ENCODE data around the gene APMAP. TPM values are rescaled to one million over a fixed set of nuclear protein-coding genes. Genes with fewer than 3 reads are reported as not detected.
"Not testable (repeated sequence)": the region's sequence is repeated elsewhere in the genome, so short reads cannot be mapped to it uniquely, and the experiment has no call there.

Gene APMAP
- polyA plus RNA-seq, 5 donors, result 83.1 to 92.6 (median 84.3) TPM

DNA sequence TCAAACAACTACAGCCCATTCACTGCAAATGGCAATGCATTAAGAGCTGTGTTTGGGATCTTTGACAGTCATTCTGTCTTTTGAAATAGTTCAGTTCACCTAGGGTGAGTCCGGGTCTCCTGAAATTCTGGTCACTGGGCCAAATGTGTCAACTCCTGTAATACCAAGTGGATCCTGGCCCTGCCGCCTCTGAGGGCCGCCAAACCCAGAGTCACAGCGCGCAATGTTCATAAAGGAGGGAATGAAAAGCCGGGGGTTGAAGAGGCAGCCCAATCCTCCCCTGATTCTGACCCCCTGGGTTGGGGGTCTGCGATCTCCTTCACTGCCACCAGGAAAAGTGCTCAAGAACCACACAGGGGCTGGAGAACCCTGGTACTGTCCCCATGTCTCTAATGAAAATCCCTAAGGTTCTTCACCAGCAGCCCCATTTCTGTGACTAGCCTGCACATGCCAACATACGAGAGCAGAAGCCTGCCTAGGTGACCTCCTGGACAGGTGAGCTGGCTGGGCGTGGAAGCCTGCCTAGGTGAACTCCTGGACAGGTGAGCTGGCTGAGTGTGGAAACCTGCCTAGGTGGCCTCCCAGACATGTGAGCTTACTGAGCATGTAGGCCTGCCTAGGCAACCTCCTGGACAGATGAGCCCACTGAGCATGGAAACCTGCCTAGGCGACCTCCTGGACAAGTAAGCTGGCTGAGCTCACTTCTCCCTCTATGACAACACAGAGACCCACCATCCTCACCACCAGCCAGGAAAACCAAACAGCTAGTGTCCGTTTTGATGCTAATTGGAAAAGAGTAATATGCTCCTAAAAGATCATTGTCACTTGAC is 16.1 kb upstream of the APMAP start:
- no peak for DNase-seq

DNA sequence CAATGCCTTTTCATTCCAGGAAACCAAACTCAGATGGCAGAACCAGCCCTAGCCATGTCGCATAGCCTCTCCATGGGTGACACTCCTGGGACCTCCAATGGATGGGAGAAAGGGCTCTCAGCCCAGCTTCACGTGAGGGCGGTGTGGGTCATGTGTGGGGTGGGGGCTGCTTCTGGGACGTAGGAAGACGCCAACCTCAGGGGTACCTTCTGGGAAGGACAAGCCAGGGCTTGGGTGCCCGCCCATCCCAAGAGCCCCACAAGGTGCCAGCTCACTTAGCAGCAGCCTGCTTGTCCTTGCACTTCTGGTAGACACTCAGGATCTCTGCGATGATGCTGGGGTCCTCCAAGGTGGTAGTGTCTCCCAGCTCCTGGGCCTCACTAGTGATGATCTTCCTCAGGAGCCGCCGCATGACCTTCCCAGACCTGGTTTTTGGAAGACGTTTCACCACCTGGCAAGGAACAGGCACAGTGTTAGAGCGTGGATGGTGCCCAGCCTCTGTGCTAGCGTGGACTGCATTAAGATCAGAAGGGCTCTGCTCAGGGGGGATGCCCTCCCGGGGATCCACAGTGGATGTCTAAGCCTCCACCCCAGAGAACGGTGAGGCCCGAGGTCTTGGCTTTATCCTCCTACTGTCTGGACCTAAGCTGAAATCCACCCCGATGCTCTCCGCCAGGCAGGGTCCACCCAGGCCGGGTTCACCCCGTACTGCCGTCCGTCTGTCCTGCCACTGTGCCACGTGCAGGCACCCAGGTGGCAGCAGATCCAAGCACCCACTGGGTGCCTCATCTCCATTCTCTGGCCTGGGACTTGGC is 15.1 kb upstream of the APMAP start:
- DNase-seq, result no peak

DNA sequence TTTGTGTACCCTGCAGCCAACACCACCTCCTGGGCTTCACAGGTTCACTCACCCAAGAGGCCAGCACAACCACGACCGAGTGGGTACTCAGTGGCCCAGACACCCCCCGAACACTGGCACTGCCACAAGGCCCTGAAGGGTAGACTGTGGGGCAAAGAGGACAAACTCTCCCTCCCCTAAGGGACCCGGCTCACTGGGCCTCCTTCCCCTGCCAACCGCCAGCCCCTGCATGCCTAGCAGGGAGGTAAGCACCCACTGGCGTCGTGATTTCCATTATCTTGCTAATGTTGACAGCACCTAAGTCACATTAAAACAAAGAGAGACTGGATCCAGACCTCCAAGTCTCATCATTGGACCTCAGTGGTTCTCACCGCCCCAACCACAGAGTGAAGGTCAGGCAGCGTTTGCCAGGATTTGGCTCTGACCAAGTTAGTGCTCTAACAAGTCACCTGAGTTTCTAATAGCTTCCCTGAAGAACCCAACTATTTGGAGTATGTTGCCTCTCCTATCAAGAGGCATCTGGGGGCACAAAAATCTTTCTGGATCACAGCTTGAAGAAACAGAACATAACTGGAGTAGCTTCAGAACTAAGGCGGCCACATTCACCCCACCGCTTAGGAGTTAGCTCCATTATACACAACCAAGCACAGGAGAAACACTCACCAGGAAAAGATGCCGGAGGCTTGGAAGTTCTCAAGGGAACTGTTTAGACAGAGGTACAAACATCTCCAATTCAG is 14.0 kb upstream of the APMAP start:
- no peak for DNase-seq

DNA sequence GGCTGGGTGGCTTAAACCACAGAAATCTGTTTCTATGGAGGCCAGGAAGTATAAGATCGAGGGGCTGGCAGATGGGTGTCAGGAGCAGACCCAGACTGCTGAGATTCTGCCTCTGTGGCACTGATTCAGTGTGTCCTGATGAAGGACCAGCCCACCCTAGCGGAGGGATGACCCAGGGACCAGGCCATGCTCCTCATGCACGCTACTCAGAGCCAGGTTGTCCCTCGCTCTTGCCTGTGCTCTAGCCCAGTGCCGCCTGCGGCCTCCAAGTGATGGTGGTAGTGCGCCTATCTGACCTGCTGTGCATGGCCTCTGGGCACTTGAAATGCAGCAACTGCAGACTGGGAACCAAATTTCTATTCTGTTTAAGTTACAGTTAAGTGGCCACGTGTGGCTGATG is 13.1 kb upstream of the APMAP start:
- no peak for DNase-seq

DNA sequence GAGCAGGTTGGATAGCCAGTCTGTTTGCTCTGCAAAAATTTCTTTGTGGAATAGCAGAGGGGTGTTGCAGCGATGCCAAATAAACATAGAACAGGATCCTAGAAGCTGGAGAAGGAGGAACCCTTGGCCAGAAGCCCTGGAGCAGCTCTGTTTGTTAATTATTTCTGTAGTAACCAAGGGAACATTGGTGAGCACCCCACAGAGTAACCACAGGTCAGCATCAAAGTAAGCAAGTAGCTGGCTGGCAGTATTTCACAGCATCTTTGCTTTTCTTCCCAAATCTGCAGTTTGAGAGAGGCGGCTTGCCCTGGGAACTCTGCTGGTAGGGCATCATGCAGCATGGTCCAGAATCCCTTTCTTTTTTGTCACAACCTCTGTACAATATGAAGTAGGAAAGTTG is 12.7 kb upstream of the APMAP start:
- DNase-seq, result no peak

DNA sequence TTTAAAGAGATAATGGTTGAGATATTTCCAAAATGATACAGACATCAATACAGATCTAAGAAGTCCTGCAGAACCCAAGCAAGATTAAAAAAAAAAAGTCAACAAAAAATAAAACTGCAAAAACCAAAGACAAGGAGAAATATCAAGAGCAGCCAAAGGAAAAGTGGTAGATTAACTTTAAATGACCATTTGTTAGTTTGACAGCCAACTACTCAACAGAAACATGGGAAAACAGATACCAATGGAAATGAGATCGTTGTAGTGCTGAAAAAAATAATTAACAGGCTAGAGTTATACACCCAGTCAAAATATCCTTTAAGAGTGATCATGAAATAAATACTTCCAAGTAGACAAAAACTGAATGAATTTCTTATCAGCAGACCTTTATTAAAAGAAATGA is 10.5 kb upstream of the APMAP start:
- DNase-seq, result no peak

DNA sequence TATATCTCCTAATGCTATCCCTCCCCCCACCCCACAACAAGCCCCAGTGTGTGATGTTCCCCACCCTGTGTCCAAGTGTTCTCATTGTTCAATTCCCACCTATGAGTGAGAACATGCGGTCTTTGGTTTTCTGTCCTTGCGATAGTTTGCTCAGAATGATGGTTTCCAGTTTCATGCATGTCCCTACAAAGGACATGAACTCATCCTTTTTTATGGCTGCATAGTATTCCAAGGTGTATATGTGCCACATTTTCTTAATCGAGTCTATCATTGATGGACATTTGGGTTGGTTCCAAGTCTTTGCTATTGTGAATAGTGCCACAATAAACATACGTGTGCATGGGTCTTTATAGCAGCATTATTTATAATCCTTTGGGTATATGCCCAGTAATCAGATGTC is 8.8 kb upstream of the APMAP start:
- DNase-seq, result not testable (repeated sequence)

DNA sequence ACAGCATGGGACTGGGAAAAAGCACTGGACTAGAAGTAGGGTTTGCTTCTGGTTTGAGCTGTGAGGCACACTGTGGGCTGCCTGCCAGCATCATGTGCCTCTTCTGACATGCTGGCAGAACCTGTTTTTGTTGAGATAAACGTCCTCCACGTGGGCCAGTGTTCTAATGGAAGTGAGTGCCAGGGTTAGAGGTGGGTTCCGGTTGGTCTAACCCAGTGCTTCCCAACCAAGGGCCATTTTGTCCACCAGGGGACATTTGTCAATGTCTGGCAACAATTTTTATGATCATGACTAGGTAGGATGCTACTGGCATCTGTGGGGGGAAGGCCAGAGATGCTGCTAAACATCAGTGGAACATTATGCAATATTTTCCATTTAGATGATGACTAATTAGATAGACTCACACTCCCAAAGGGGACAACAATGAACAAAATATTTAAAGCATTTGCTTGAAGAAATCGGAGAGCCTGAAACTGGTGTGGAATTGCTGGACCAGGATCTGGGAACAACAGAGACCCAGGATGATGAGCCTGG is 7.8 kb upstream of the APMAP start:
- DNase-seq, result peak in 1 of 2 donors; percentile 54

DNA sequence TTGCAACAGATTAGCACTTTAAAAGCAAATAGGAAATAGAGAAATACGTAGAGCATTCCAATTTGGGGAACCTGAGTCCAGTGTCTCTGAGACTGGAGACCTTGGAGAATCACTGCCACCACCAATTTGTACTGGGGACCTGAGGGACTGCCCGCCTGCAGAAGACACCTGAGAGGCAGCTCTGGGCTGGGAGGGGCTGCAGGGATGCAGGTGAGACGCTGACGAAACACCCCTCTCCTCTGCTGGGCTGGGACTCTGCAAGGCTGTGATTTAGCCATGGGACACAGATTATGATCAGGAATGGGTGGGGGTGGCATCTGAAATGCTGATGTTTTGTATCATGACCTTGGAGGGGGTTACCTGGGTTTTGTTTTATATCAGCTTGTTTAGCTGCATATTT is 7.0 kb upstream of the APMAP start:
- no peak for DNase-seq

DNA sequence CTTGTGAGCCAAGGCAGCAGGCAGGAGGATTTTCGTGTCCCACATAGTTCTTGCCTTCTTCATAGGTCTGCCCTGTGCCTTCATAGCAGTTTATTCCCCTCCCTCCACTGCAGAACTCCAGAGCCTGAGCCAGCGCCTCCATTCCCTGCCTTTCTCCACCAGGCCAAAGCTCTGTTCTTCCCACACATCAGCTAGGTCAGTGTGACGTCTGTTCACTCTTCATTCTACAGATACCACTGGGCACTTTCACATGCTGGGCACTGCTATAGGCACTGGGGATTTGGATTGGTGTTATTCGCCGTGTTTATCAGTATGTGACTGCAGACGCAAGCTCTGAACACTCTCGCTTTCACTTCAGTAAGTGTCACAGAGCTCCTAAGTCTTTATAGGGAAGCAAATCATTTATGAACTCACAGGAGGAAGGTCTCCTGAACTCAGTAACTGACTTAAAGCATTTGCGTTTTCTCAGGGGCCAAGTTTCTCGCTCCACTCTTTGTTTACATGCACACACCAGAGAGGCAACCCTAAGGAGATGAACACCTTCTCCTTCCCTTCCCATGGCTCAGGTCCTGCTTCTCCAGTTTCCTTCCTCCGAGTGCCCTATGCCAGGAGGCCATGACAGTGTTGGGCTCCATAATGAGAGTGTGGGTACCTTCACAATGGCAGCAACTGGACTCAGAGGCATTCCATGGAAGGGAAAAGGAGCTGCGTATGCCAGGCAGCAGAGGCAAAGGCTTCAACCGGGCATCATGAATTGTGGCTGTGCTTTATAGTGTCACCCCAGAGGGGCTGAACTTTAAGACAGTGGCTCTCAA is 6.3 kb upstream of the APMAP start:
- no peak for DNase-seq

DNA sequence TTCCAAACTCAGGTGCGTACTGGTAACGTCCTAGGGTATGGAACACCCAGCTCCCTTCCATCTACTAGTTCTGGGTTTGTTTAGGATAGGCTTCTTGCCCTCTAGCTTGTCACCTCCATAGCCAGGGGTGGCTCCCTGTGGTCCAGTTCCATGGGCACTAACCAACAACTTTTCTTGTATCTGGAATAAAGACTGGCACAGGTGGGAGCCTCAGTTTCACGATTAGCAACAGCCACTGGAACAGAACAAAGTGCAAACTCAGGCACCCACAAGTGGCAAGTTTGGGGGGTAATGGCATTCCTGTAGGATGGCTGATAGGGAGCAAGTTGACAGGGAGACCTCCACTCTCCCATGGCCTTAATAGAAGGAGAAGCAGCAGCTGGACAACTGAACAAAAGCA is 5.6 kb upstream of the APMAP start:
- no peak for DNase-seq

DNA sequence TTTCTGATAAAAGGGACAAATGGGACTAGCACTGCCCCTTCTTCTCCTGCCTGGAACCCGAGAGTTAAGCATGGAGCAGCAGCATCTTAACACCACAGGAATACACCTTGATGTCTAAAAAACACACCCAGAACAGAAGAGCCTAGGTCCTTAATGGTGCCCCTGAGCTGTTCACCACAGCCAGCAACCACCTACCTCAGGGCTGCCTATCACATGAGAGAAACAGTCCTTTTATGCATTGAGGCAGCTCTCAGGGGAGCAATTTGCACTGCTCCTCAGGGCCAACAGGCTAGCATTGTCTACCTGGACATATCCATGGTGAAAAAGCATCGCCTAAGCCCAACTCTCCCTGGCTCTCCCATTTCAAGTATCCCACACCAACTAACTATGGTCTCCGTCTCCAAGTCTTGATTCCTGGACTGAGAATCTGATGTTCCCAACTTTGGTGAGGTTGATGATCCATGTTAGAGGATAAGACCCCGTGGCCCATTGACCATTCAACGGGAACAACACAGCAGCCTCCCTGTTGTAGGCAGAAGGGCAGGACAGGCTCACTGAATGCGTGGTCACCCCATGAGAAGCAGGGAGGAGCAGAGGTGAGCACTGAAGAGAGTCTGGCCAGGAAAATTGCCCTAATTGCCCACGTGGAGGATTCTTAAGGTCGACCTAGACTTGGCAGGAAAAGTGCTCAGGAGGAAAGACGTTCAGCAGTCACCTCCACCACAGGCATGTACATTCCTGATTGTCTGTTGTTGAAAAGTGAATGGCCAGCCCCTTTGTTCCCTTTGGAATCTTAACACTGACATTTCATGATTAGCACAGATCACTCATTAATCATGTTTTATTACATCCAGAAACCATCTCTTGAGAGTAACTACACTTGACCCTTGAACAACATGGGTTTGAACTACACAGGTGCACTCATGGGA is 4.2 kb upstream of the APMAP start:
- no peak for DNase-seq

DNA sequence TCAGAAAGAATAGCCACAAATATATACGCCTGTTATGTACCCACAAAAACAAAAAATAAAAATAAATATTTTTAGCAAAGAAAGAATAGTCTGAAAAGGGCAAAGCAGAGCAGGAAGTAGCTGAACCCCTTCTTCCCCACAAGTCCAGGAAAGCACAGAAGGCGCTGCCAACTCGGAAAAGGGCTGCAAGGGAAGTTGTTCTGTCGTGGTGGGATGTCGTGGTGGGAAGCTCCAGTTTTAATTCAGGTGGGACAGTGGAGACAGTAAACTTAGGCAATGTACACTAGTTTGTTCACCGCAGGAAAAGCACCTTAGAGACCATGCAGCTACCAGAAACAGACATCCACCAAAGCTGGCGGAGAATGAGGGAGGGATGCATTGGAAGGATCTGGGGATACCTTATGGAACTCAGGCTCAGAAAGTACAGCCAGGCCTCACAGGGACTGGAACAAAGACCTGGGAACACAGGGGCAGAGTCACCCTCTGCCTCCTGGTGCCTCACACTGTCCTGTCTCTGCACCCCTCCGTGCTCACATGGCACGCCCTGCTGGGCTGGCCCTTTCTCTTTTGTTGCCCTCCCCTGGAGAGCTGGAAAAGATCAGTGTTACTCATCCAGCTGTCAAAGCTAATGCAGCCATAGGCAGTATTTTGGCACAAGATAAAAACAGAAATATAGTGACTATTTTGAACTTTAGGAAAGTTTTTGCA is 3.3 kb upstream of the APMAP start:
- DNase-seq, result no peak

DNA sequence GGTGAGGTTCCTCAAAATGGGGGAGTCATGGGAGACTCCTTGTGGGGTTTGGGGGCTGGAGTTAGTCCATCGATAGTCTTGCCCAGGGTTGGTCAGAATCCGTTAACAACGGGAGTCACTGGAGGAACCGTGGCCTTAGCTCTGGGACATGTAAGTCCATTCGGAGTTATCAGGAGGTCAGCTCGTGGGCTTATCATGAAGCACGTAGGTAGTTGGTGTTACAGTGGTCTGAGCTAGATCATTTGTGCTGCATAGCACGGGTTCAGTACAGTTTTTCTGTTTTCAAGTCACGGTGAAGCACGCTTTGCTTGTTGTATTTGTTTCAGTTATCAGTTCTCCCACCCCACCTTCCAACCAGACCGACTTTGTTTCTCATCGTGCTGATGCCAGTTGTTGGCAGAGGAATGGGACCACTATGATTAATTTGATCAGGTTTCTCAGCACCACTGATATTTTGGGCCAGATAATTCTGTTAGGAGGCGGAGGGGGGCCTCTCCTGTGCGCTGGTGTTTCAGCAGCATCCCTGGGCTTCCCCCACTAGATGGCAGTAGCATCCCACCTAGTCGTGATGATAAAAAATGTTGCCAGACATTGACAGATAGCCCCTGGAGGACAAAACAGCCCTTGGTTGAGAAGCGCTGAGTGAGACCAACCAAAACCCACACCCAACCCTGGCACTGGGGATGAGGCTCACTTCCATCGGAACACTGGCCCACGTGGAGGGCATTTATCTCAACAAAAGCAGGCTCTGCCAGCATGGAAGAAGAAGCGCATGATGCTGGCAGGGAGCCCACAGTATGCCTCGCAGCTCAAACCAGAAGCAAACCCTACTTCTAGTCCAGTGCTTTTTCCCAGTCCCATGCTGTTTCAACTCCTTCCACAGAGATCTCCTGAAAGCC is 2.2 kb upstream of the APMAP start:
- DNase-seq, result peak; percentile 72 to 83

DNA sequence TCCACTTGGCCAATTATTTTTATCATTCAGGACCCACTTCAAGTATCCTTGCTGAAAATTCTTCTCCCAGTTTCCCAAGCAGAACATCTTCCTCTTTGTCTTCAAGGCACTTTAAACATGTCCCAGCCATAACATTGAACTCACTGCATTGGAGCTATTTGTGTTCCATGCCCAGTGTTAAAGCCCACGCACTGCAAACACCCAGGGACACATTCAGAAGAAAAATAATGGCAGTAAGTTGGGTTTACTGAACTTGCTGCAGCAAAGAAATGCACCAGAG is 1.6 kb upstream of the APMAP start:
- no peak for DNase-seq

DNA sequence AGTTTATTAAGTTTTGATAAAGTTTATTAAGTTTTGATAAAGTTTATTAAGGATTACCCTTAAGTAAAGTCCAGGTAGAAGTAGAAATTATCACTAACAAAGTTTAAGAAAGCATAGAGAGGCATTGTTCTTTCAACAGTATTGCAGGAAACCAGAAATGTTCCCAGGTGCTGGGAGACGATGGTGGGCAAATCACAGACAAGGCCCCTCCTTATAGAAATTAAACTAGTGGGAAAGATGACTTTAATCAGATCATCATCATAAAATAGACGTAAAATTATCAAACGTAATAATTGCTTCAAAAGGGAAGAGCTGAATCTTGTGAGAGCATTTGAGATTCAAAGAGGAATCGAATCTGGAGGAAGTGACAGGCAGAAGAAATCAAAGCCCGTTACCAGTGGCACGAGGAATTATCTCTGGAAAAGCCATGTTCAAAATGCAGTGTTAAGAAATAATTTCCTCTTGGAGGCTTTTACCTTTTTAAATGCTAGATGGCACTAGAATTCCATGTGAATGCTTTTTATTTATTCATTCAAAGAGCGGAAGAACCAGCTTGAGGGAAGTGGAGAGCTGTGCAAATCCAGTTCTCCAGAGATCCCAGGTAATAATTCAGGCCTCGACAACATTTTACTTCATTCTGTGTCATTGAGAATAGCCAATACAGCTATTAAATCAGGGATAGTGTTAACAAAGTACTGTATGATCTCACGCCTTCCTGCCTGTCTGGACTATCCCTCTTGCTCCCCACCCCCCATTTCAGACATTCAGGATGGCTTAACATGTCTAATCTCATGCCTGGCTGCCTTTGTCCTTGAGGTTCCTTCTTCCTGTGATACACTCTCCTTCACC is 1.0 kb upstream of the APMAP start:
- peak in 1 of 2 donors; percentile 42 for DNase-seq

DNA sequence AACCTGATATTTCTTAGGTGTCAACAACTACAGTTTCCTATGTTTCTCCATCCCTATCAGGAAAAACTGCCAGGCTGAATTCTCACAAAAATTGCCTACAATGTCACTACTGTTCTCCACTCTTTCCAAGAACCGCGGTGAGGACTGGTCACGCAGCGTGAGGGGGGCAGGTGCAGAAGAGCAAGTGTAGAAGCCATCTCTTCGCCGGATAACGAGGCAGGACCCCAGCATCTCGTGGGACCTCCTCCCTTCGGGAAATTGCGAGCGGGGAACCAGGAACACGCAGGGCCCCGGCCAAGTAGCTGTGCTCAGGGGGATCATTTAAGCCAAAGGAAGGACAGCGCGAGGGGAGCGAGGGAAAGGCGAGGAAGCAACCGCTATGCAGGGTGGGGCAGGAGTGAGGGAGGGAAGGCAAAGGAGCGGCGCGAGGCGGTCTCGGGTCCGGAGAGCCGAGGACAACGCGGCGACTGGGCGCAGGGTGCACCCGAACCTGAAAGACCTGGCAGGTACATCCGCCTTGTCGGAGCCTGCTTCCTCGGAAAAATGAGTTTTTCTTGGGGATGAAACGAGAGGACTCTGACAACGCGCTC is 559 bp downstream of the APMAP start:
- DNase-seq, result no peak

Measured in right lung (tissue), 5 donors.